ENCODE results near the gene CCNY. TPM values are rescaled to one million over a fixed set of nuclear protein-coding genes. Genes with fewer than 3 reads are reported as not detected.
"Not testable (repeated sequence)": the region's sequence is repeated elsewhere in the genome, so short reads cannot be mapped to it uniquely, and the experiment has no call there.

CCNY gene
- total RNA-seq, 2 donors from 2014 or later: 60.5 to 65.9 TPM

DNA sequence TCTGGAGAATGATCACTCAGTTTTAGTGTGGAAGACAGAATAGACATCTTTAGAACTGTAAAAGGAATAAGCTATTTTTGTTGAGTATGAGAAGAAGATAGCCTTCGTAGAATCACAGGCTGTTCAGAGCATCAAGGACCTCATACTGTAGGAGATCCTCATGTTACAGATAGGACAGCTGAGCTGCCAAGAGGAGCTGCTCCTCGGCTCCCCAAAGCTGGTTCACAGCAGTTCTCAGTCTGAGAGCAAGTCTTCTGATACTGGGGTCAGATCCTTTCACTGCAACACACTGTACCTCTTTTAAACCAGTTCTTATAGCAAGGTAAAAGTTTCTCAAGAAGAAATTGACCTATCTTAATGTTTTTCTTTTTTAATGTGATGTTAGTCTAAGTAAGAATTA is 17.1 kb downstream of the CCNY start:
- H3K9ac ChIP-seq (ENCODE audit: extremely low read depth, low read length, poor library complexity, severe bottlenecking): no peak overlapping the region
- WGBS, 2 experiments (ENCODE audit: insufficient coverage in 1 of 2, insufficient read length in 1 of 2): 95 to 100% methylated on average over 1 to 2 of the region's 2 CpGs
- no peaks in the 10 kb centered on the region for H3K27me3 ChIP-seq (ENCODE audit: control insufficient read depth, insufficient read depth, low read length, poor library complexity, severe bottlenecking)
- Mint-ChIP-seq H3K36me3 (ENCODE audit: low read depth) (no peaks in the 10 kb centered on the region), H3K27me3 (ENCODE audit: insufficient read depth) (no peaks in the 10 kb centered on the region), H3K4me3 (no peak overlapping the region), H3K9me3 (no peaks in the 10 kb centered on the region), H3K4me1 (peaks cover 49% of the 10 kb centered on the region), H3K27ac (no peak overlapping the region)
- TF ChIP-seq, protein P1, sequence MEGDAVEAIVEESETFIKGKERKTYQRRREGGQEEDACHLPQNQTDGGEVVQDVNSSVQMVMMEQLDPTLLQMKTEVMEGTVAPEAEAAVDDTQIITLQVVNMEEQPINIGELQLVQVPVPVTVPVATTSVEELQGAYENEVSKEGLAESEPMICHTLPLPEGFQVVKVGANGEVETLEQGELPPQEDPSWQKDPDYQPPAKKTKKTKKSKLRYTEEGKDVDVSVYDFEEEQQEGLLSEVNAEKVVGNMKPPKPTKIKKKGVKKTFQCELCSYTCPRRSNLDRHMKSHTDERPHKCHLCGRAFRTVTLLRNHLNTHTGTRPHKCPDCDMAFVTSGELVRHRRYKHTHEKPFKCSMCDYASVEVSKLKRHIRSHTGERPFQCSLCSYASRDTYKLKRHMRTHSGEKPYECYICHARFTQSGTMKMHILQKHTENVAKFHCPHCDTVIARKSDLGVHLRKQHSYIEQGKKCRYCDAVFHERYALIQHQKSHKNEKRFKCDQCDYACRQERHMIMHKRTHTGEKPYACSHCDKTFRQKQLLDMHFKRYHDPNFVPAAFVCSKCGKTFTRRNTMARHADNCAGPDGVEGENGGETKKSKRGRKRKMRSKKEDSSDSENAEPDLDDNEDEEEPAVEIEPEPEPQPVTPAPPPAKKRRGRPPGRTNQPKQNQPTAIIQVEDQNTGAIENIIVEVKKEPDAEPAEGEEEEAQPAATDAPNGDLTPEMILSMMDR (conservative IDR thresholded peaks at IDR 0.05): no peak
- H3K9me3 ChIP-seq (ENCODE audit: control insufficient read depth, low read length): no peaks in the 10 kb centered on the region
- H3K36me3 ChIP-seq (ENCODE audit: control insufficient read depth, insufficient read depth, low read length): no peaks in the 10 kb centered on the region
- no peak for DNase-seq
- H3K27ac ChIP-seq (ENCODE audit: low read depth, low read length): no peak overlapping the region
- H3K4me3 ChIP-seq (ENCODE audit: low read length): no peak overlapping the region
- peaks cover 15% of the 10 kb centered on the region for H3K4me1 ChIP-seq (ENCODE audit: control insufficient read depth, insufficient read depth, low read length)

DNA sequence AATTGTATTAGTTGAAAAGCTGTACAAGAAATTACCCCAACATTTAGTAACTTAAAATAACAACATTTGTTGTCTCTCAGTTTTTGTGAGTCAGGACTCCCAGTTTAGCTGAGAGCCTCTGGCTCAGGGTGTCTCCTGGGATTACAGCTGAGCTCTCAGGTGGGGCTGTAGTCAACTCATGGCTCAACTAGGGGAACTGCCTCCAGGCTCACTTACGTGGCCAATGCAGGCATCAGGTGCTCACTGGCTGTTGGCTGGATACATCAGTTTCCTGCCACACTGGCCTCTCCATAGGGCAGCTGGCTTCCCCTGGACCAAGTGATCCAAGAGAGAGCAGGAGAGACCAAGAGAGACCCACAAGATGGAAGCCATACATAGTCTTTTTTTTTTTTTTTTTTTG is 17.5 kb downstream of the CCNY start:
- Histone ChIP-seq H3K4me3 (ENCODE audit: low read length) (no peak overlapping the region), H3K9ac (ENCODE audit: extremely low read depth, low read length, poor library complexity, severe bottlenecking) (no peak overlapping the region), H3K27me3 (ENCODE audit: control insufficient read depth, insufficient read depth, low read length, poor library complexity, severe bottlenecking) (no peaks in the 10 kb centered on the region), H3K27ac (ENCODE audit: low read depth, low read length) (no peak overlapping the region), H3K36me3 (ENCODE audit: control insufficient read depth, insufficient read depth, low read length) (no peaks in the 10 kb centered on the region), H3K9me3 (ENCODE audit: control insufficient read depth, low read length) (no peaks in the 10 kb centered on the region), H3K4me1 (ENCODE audit: control insufficient read depth, insufficient read depth, low read length) (peaks cover 14% of the 10 kb centered on the region)
- Mint-ChIP-seq H3K4me3 (no peak overlapping the region), H3K4me1 (peaks cover 45% of the 10 kb centered on the region), H3K36me3 (ENCODE audit: low read depth) (no peaks in the 10 kb centered on the region), H3K27ac (no peak overlapping the region), H3K27me3 (ENCODE audit: insufficient read depth) (no peaks in the 10 kb centered on the region), H3K9me3 (no peaks in the 10 kb centered on the region)
- 97 to 100% methylated on average over 1 of the region's 1 CpG for WGBS, 2 experiments (ENCODE audit: insufficient coverage in 1 of 2, insufficient read length in 1 of 2)
- no peak for DNase-seq
- TF ChIP-seq, protein P1 (conservative IDR thresholded peaks at IDR 0.05): no peak

DNA sequence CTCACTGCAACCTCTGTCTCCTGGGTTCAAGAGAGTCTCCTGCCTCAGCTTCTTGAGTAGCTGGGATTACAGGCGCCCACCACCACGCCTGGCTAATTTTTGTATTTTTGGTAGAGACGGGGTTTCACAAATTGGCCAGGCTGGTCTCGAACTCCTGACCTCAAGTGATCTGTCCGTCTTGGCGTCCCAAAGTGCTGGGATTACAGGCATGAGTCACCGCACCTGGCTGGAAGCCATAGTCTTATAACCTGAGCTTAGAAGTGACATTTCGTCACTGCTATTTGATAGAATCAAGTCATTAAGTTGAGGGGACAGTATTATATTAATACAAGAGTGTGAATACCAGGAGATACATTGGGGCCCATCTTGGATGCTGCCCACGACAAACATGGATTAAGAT is 17.9 kb downstream of the CCNY start:
- 91 to 95% methylated on average over 9 of the region's 9 CpGs for WGBS, 2 experiments (ENCODE audit: insufficient coverage in 1 of 2, insufficient read length in 1 of 2)
- not testable (repeated sequence) for H3K4me3 ChIP-seq (ENCODE audit: low read length); H3K9ac ChIP-seq (ENCODE audit: extremely low read depth, low read length, poor library complexity, severe bottlenecking); H3K27me3 ChIP-seq (ENCODE audit: control insufficient read depth, insufficient read depth, low read length, poor library complexity, severe bottlenecking); DNase-seq; H3K36me3 ChIP-seq (ENCODE audit: control insufficient read depth, insufficient read depth, low read length); H3K4me3 Mint-ChIP-seq; H3K9me3 ChIP-seq (ENCODE audit: control insufficient read depth, low read length); H3K36me3 Mint-ChIP-seq (ENCODE audit: low read depth); H3K27me3 Mint-ChIP-seq (ENCODE audit: insufficient read depth); H3K27ac ChIP-seq (ENCODE audit: low read depth, low read length); H3K9me3 Mint-ChIP-seq; H3K27ac Mint-ChIP-seq
- peaks cover 11% of the 10 kb centered on the region for H3K4me1 ChIP-seq (ENCODE audit: control insufficient read depth, insufficient read depth, low read length)
- H3K4me1 Mint-ChIP-seq: peaks cover 40% of the 10 kb centered on the region
